GM06990 (cell line): ENCODE results near the gene SIN3B.

ENCODE experiments used
- DNase-seq: peaks from one replicate; pipeline ENCODE4 v3.0.0-alpha.2; 2011; ENCODE audit not compliant: insufficient read length; ENCODE audit errors: extremely low read depth
- H3K27me3 ChIP-seq: replicated peaks from 2 replicates; pipeline ENCODE4 v1.6.0; 2011; ENCODE audit warnings: low read length; ENCODE audit not compliant: control insufficient read depth, insufficient read depth
- H3K36me3 ChIP-seq: 2 replicates; pipeline ENCODE4 v1.5.1; 2011; ENCODE audit warnings: low read length; ENCODE audit not compliant: control insufficient read depth, insufficient read depth
- H3K4me3 ChIP-seq: replicated peaks from 2 replicates; pipeline ENCODE4 v1.5.1; 2011; ENCODE audit warnings: low read depth, mild to moderate bottlenecking, control low read depth, low read length
- CTCF ChIP-seq: IDR thresholded peaks from 2 replicates; pipeline ENCODE4 v1.5.1; 2011; ENCODE audit warnings: low read length, control low read depth, mild to moderate bottlenecking, inconsistent platforms; ENCODE audit not compliant: insufficient read depth, poor library complexity, severe bottlenecking

SIN3B gene

DNA sequence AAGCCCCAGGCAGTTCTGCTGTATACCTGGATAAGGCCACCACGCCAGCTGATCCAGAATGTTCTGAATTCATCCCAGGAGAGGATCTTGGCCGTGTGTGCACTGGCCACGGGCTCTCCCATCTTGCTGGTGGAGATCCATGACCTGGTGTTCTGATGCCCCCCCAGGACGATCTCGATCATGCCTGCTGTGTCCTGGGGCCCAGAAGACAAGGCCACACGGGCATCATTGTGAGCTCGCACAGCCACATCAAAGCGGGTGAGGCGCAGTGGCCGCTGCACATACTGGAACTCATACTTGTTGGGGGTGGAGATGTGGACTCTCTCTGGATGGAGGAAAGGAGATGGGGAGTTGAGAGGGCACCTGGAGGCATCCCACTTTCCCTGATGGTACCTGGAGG is 99.7 kb downstream of the SIN3B start:
- no peaks in the 10 kb centered on the region for H3K27me3 ChIP-seq
- H3K36me3 ChIP-seq: no peaks in the 10 kb centered on the region
- no peak for DNase-seq
- no peak for TF ChIP-seq CTCF
- H3K4me3 ChIP-seq: no peak overlapping the region
